Right lobe of liver (tissue), 4 donors: ENCODE measurements around the gene SH3PXD2A.

Experiments
- CTCF ChIP-seq, 4 donors: fragments of 200-600 bp in 3 of 4; fragments of 450-650 bp in 1 of 4; IDR thresholded peaks; one replicate each; pipeline versions ENCODE4 v1.5.1 to v1.8.0; 2016 to 2022; ENCODE audit warnings: antibody characterized with exemption in 4 of 4, mild to moderate bottlenecking in 2 of 4
- POLR2A ChIP-seq: fragments of 450-650 bp; IDR thresholded peaks from one replicate; pipeline ENCODE4 v1.6.1; 2017; ENCODE audit warnings: antibody characterized with exemption, mild to moderate bottlenecking
- donor health status: DM: no; HTN: no; CAD: no.
- donor health status: DM: no; HTN: no; CAD: no.
- donor health status: DM: no; HTN: yes; CAD: no.

- TF ChIP-seq CTCF (IDR thresholded peaks at IDR 0.05) (no peak), POLR2A (no peak)
Measured at GRCh38 chr10:103622286-103622685, 233.1 kb downstream of the SH3PXD2A start.
